ENCODE data around the gene USF1. TPM values are rescaled to one million over a fixed set of nuclear protein-coding genes. Genes with fewer than 3 reads are reported as not detected.

USF1 gene
- polyA plus RNA-seq, 3 donors = 6.3 to 335 (median 25.5) TPM

- Mint-ChIP-seq H3K4me1 (peaks cover 52% of the 10 kb centered on the region), H3K4me3 (no peak overlapping the region), H3K9me3 (no peaks in the 10 kb centered on the region), H3K36me3 (peaks cover 4 to 12% of the 10 kb centered on the region in 2 donors), H3K27ac (peak overlapping the region in 3 of 7 donors; percentile 35 to 68 (median 50)), H3K27me3 (ENCODE audit: low read depth in 3 of 3) (peaks cover 0 to 1% (median 0%) of the 10 kb centered on the region in 3 donors)
- no peak for TF ChIP-seq CTCF (IDR thresholded peaks at IDR 0.05)
- Histone ChIP-seq H2AFZ (ENCODE audit: insufficient read depth, low read depth, low read length, poor library complexity, severe bottlenecking) (no peak overlapping the region), H3K79me2 (ENCODE audit: insufficient read depth, low read length) (no peaks in the 10 kb centered on the region), H3K27me3 (ENCODE audit: control insufficient read depth in 2 of 2, insufficient read depth in 2 of 2, low read length in 2 of 2) (no peaks in the 10 kb centered on the region), H4K20me1 (ENCODE audit: insufficient read depth, low read length) (no peaks in the 10 kb centered on the region), H3K9ac (ENCODE audit: insufficient read depth, low read length, poor library complexity, severe bottlenecking) (no peak overlapping the region), H3K36me3 (replicated peaks in 1 of 2; ENCODE audit: control insufficient read depth in 1 of 2, insufficient read depth in 2 of 2, low read length in 2 of 2) (no peaks in the 10 kb centered on the region), H3K9me3 (replicated peaks in 1 of 2; ENCODE audit: control insufficient read depth in 1 of 2, insufficient read depth in 1 of 2, low read length in 2 of 2) (no peaks in the 10 kb centered on the region), H3K27ac (ENCODE audit: low read depth in 1 of 2, low read length in 2 of 2) (no peak overlapping the region), H3K4me1 (ENCODE audit: control insufficient read depth in 1 of 2, insufficient read depth in 2 of 2, low read length in 2 of 2) (peaks cover 42 to 53% of the 10 kb centered on the region in 2 donors), H3K4me2 (replicated peaks; ENCODE audit: extremely low read depth, low read length, poor library complexity, severe bottlenecking) (peak overlapping the region; percentile 4), H3K4me3 (replicated peaks in 1 of 3; ENCODE audit: low read depth in 2 of 3, low read length in 3 of 3) (no peak overlapping the region)
- WGBS (ENCODE audit: insufficient coverage) = 79% methylated on average over 38 of the region's 41 CpGs
- intact Hi-C loops (cut with micrococcal nuclease) = no loop called here
- no peak for DNase-seq
Measured at GRCh38 chr1:161079436-161080110, 33.8 kb upstream of the USF1 start.

GRCh38 chr1:161077426-161077825 lies 31.6 kb upstream of the USF1 start:
- Histone ChIP-seq H3K36me3 (replicated peaks in 1 of 2; ENCODE audit: control insufficient read depth in 1 of 2, insufficient read depth in 2 of 2, low read length in 2 of 2) (no peaks in the 10 kb centered on the region), H3K27ac (ENCODE audit: low read depth in 1 of 2, low read length in 2 of 2) (no peak overlapping the region), H3K27me3 (ENCODE audit: control insufficient read depth in 2 of 2, insufficient read depth in 2 of 2, low read length in 2 of 2) (no peaks in the 10 kb centered on the region), H4K20me1 (ENCODE audit: insufficient read depth, low read length) (no peaks in the 10 kb centered on the region), H3K9ac (ENCODE audit: insufficient read depth, low read length, poor library complexity, severe bottlenecking) (no peak overlapping the region), H3K4me2 (replicated peaks; ENCODE audit: extremely low read depth, low read length, poor library complexity, severe bottlenecking) (no peak overlapping the region), H3K9me3 (replicated peaks in 1 of 2; ENCODE audit: control insufficient read depth in 1 of 2, insufficient read depth in 1 of 2, low read length in 2 of 2) (no peaks in the 10 kb centered on the region), H3K4me3 (replicated peaks in 1 of 3; ENCODE audit: low read depth in 2 of 3, low read length in 3 of 3) (no peak overlapping the region), H3K4me1 (ENCODE audit: control insufficient read depth in 1 of 2, insufficient read depth in 2 of 2, low read length in 2 of 2) (peaks cover 21 to 32% of the 10 kb centered on the region in 2 donors), H2AFZ (ENCODE audit: insufficient read depth, low read depth, low read length, poor library complexity, severe bottlenecking) (no peak overlapping the region), H3K79me2 (ENCODE audit: insufficient read depth, low read length) (no peaks in the 10 kb centered on the region)
- Mint-ChIP-seq H3K27me3 (ENCODE audit: low read depth in 3 of 3) (no peaks in the 10 kb centered on the region), H3K27ac (peak overlapping the region in 1 of 7 donors; percentile 8), H3K4me3 (no peak overlapping the region), H3K9me3 (no peaks in the 10 kb centered on the region), H3K36me3 (peaks cover 4 to 10% of the 10 kb centered on the region in 2 donors), H3K4me1 (peaks cover 36% of the 10 kb centered on the region)
- WGBS (ENCODE audit: insufficient coverage) = 94% methylated on average over 8 of the region's 9 CpGs
- intact Hi-C loops (cut with micrococcal nuclease) = no loop called here
- DNase-seq = no peak
- TF ChIP-seq CTCF (IDR thresholded peaks at IDR 0.05) = no peak
